OCI-LY3 (cell line): ENCODE data around the gene TRABD2A.

Experiments used
- CTCF ChIP-seq: fragments of 200-600, 300-600 bp; sonication (generic); IDR thresholded peaks from 2 replicates; pipeline ENCODE4 v1.5.1; 2014; ENCODE audit warnings: antibody characterized with exemption, low read length, low read depth
- EZH2phosphoT487 ChIP-seq: fragments of 200-600 bp; shearing (Covaris generic); IDR thresholded peaks from 2 replicates; pipeline ENCODE4 v1.6.1; 2018; ENCODE audit warnings: antibody characterized with exemption, mixed run types, low read depth

GRCh38 chr2:84823788-84824187 lies 57.1 kb downstream of the TRABD2A start:
- no peak for TF ChIP-seq CTCF
- no peak for TF ChIP-seq EZH2phosphoT487
